ENCODE measurements around the gene LDB1. TPM values are rescaled to one million over a fixed set of nuclear protein-coding genes. Genes with fewer than 3 reads are reported as not detected.

Gene LDB1
- polyA plus RNA-seq, 3 donors: 108 to 129 (median 118) TPM

DNA sequence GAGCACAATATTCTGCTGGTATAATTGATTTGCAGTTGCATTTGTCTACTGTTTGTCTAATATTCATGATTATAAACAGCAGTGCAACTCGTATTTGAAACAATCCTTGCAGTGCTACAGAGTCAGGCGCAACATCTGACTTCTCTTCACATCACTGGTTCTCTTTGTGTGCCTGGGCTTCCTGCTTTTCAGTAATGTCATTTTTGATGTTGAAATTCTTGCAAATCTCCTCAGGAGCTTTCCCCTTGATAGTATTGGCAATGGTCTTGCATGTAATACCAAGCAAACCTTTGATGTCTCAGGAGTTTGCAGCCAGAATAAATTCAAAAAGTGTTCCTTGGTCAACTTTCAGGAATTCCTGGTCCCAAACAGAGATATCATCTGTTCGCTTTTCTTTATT lies 34.8 kb downstream of the LDB1 start:
- no peak for DNase-seq (ENCODE audit: extremely low read depth in 1 of 11, low read depth in 9 of 11, low spot score in 4 of 11)

DNA sequence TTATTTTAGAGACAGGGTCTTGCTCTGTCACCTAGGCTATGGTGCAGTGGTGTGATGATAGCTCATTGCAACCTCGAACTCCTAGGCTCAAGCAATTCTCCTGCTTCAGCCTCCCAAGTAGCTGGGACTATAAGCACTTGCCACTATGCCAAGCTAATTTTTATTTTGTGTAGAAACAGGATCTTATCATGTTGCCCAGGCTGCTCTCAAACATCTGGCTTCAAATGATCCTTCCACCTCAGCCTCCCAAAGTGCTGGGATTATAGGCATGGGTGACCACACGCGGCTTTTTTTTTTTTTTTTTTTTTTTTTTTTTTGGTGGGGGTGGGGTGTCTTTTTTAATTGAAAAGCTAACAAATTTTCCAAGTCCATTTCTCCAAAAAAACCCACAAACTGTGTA lies 36.6 kb downstream of the LDB1 start:
- DNase-seq (ENCODE audit: extremely low read depth in 1 of 11, low read depth in 9 of 11, low spot score in 4 of 11): no peak

DNA sequence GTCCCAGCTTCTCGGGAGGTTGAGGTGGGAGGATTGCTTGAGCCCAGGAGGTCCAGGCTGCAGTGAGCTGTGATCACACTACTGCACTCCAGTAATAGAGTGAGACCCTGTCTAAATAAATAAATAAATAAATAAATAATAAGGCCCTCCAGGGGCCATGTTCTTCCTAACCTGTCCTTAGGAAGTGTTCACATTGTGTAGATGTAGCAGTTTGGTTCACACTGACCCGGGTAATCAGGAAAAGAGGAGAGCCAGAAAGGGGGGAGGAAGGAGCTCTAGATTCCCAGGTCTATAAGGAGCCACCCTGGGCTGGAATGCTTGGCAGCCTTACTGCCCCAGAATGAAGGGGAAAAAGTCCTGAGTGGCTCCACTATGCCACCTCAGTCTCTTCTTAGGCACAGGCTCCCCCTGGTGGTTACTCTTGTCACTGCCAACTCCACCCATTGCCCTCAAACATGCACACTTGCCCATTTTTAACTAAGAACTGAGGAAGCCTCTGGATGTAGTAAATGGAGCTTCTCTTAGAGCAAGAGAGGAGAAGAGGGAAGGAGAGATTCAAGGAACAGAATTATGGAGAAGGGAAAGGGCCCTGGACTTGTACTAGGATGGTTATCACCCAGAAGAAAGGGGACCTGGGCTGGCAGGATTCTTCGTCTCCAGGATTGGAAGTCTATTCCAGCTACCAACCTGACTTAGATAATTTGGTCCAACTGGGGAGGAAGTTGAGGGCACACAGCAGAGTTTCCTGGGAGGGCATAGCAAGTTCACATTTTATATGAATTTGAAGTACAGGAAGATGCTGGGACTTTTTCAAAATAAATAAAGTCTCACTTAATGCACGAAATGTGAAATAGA lies 47.3 kb downstream of the LDB1 start:
- peak in 10 of 11 donors; percentile 26 to 67 (median 56) for DNase-seq (ENCODE audit: extremely low read depth in 1 of 11, low read depth in 9 of 11, low spot score in 4 of 11)

DNA sequence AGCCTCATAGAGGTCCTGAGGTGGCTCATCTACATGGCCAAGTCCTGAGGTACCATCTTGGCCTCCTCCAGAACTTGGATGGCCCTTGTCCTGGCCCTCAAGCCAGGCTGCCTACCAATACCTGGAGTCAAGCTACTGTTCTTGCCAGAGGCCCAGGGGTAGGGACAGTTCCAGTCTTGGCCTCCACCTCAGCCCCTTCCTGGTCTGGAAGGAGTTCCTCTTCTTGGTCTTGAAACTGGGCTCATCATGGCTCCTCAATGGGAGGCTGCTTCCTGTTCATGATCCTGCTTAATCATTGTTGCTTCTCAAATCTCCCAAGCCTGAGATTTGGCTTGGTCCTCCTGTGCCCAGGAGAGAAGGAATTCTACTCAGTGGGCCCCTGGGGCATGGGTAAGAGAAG lies 51.1 kb downstream of the LDB1 start:
- DNase-seq (ENCODE audit: extremely low read depth in 1 of 11, low read depth in 9 of 11, low spot score in 4 of 11): no peak

DNA sequence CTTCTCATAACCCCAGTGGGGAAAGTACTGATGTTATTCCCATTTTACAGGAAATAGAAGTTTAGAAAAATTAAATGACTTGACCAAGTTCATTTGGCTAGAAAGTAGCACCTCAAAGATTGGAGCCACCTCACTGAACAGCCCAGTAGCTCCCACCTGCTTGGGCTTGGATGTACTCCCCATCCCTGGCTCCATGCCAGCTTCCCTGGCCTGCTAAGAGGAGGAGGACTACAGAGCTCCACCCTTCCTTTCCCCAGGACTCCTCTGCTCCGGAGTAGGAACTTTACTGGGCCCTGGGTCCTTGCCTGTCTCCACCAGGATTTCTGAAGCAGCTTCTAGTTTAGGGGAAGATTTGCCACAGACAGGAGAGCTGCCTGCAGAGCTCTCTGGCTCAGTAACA lies 52.0 kb downstream of the LDB1 start:
- DNase-seq (ENCODE audit: extremely low read depth in 1 of 11, low read depth in 9 of 11, low spot score in 4 of 11): no peak

DNA sequence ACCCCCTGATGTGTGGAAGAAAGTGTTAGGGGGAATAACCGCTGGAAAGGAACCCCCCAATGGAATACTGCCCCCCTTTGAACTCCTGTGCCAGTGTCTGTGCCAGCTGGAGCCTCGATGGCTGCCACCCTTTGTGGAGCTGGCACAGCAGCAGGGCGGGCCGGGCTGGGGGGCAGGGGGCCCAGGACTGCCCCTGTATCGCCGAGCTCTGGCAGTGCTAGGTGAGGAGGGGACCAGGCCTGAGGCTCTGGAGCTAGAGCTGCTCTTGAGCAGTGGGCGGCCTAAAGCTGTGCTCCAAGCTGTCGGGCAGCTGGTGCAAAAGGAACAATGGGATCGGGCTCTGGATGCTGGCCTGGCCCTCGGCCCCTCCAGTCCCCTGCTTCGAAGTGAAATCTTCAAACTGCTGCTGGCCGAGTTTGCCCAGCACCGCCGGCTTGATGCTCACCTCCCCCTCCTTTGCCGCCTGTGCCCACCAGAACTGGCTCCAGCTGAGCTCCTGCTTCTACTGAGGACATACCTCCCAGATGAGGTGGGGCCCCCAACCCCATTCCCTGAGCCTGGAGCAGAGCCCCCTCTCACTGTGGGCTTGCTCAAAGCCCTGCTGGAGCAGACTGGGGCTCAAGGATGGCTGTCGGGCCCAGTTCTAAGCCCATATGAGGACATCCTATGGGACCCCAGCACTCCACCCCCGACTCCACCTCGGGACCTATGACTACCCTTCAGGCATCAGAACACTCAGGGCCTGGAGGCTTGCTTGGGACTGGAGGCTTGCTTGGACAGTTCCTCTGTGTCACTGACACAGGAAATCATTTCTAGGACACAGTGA lies 52.9 kb downstream of the LDB1 start:
- DNase-seq (ENCODE audit: extremely low read depth in 1 of 11, low read depth in 9 of 11, low spot score in 4 of 11): no peak

DNA sequence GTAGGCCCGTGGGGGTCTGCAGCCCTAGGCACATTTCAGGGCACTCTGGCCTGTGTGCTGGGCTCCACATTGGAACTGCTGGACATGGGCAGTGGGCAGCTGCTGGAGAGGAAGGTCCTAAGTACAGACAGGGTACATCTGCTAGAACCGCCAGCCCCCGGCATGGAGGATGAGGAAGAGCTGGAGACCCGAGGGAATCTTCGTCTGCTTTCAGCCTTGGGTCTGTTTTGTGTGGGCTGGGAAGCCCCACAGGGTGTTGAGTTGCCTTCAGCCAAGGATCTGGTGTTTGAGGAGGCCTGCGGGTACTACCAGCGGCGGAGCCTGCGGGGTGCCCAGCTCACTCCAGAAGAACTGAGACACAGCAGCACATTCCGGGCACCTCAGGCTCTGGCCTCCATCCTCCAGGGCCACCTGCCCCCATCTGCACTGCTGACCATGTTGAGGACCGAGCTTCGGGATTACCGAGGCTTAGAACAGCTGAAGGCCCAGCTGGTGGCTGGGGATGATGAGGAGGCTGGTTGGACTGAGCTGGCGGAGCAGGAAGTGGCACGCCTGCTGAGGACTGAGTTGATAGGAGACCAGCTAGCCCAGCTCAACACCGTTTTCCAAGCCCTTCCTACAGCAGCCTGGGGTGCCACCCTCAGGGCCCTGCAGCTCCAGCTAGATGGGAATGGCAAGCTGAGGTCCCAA lies 53.6 kb downstream of the LDB1 start:
- DNase-seq (ENCODE audit: extremely low read depth in 1 of 11, low read depth in 9 of 11, low spot score in 4 of 11): no peak

DNA sequence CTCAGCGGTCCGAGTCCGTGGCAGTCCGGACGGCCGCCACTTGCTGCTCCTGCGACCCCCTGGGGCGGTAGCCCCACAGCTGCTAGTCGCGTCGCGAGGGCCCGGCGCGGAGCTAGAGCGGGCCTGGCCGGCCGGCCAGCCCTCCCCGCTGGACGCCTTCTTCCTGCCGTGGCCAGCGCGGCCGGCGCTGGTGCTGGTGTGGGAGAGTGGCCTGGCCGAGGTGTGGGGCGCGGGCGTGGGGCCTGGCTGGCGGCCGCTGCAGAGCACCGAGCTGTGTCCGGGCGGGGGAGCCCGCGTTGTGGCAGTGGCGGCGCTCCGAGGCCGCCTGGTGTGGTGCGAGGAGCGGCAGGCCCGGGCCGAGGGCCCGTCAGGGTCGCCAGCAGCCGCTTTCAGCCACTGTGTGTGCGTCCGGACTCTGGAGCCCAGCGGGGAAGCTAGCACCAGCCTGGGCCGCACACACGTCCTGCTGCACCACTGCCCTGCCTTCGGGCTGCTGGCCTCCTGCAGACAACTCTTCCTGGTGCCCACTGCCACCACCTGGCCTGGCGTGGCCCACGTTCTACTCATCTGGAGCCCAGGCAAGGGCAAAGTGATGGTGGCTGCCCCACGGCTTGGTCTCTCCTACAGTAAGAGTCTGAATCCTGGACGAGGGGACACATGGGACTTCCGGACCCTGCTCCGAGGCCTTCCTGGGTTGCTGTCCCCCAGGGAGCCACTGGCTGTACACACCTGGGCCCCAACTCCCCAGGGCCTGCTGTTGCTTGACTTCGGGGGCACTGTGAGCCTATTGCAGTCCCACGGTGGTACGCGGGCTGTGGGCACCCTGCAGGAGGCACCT lies 54.4 kb downstream of the LDB1 start:
- DNase-seq (ENCODE audit: extremely low read depth in 1 of 11, low read depth in 9 of 11, low spot score in 4 of 11): peak in 6 of 11 donors; percentile 9 to 27 (median 14)

DNA sequence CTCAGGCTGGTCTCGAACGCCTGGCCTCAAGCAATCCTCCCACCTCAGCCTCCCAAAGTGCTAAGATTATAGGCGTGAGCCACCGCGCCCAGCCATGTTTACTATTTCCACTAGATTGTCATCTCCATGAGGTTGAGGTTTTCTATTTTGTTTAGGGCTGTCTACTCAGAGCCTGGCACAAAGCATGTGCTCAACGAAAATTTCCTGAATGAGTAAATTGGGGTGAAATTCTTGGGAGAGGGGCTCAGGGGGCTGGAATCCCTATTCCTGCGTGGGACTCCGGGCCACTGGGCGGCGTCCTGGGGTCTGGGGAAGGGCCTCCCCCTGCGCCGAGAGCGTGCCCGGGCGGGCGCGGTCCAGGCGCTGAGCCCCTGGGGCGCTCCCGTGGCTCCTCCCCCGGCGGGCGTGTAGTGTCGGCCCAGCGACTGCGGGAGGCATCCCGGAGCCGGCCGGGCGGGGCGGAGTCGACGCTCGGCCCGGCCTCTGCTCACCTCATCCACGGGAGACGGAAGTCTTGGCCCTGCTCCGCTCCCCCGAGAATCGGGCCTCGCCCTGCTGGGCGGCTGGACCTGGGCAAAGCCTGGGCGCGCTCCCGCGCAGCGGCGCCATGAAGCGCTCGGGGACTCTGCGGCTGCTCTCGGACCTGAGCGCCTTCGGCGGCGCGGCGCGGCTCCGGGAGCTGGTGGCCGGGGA lies 55.2 kb downstream of the LDB1 start, which contains the start of gene HPS6:
HPS6 (plus strand) TSS at position 482 of the 693 bp plus-strand sequence; CDS start at position 608, 126 bp downstream.
- peak; percentile 71 to 86 (median 80) for DNase-seq (ENCODE audit: extremely low read depth in 1 of 11, low read depth in 9 of 11, low spot score in 4 of 11)

DNA sequence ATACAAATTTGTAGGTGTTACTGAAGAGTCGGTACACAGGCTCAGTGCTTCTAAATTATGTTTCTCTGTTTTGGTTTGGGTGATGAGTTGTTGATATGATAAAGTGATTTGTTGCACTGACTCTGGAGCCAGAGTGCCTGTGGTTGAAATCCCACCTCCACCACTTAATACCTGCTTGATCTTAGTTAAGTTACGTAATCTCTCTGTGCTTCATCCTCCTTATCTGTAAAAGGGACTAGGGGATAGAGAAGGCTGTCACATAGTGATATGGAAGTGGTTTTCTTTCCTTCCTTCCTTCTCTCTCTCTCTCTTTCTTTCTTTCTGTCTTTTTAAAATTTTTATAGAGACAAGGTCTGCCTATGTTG lies 55.7 kb downstream of the LDB1 start:
- DNase-seq (ENCODE audit: extremely low read depth in 1 of 11, low read depth in 9 of 11, low spot score in 4 of 11): no peak

DNA sequence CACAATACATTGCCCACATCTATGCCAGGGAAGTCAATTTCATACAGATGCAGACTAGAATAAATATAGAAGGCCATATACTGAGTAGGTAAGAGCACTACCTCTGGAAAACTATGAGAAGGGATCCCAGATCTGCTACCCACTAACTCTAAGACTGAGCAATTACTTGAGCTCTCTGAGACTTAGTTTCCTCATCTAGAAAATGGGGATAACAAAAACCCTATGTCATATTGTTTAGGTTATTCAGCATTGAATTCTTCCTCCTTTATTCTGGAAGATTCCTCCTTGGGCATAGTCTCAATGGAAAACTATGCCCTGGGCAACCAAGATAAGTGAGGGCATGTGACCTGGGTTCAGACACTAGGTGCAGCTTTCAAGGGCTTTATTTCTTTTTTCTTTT lies 60.2 kb downstream of the LDB1 start:
- no peak for DNase-seq (ENCODE audit: extremely low read depth in 1 of 11, low read depth in 9 of 11, low spot score in 4 of 11)

Other genes with a start within 250 kb of the LDB1 start
- gene ARMH3, start 64.2 kb downstream of the LDB1 start, polyA plus RNA-seq (ENCODE audit: insufficient read length in 3 of 3): 10 to 100 TPM; 18.6 to 19.0 (median 18.7) TPM
- gene HPS6, start 55.0 kb downstream of the LDB1 start, polyA plus RNA-seq (ENCODE audit: insufficient read length in 3 of 3): 10 to 100 TPM; 10.3 to 14.5 (median 12.5) TPM
- 10 to 100 TPM; 31.9 to 35.3 (median 34.4) TPM for gene PPRC1, start 12.7 kb upstream of the LDB1 start, polyA plus RNA-seq (ENCODE audit: insufficient read length in 3 of 3)
- gene NOLC1, start 32.0 kb upstream of the LDB1 start, polyA plus RNA-seq (ENCODE audit: insufficient read length in 3 of 3): 10 to 100 TPM; 95.8 to 98.0 (median 96.2) TPM
- gene ELOVL3, start 105.9 kb upstream of the LDB1 start, polyA plus RNA-seq (ENCODE audit: insufficient read length in 3 of 3): 1 to 10 TPM; 2.2 to 3.1 (median 2.9) TPM
- gene PITX3, start 121.1 kb upstream of the LDB1 start, polyA plus RNA-seq (ENCODE audit: insufficient read length in 3 of 3): 1 to 10 TPM in 2 of 3 donors, under 1 TPM in 1; 0.44 to 1.4 (median 1.2) TPM
- 10 to 100 TPM; 44.2 to 52.3 (median 49.6) TPM for gene GBF1, start 125.2 kb upstream of the LDB1 start, polyA plus RNA-seq (ENCODE audit: insufficient read length in 3 of 3)

Measured in renal cortex interstitium (tissue), 11 donors.